H1 (cell line): ENCODE measurements around the gene DRD1. TPM values are rescaled to one million over a fixed set of nuclear protein-coding genes. Genes with fewer than 3 reads are reported as not detected.

Experiments used
- BCL11A ChIP-seq, 2 experiments: IDR thresholded peaks; one replicate each; pipeline ENCODE4 v1.6.1; 2011; ENCODE audit warnings: low read depth in 2 of 2, low read length in 2 of 2, mild to moderate bottlenecking in 2 of 2
- CBX5 ChIP-seq: fragments of 300-800, 300-1000 bp; sonication (generic); IDR thresholded peaks from 2 replicates; pipeline ENCODE4 v1.7.1; 2016; ENCODE audit warnings: antibody characterized with exemption, low read length, low read depth
- CHD7 ChIP-seq: fragments of 300-600 bp; sonication (generic); IDR thresholded peaks from 2 replicates; pipeline ENCODE4 v1.7.1; 2012; ENCODE audit warnings: low read length, moderate library complexity, mild to moderate bottlenecking, inconsistent platforms; ENCODE audit not compliant: insufficient replicate concordance
- FOSL1 ChIP-seq: IDR thresholded peaks from 2 replicates; pipeline ENCODE4 v1.6.1; 2011; ENCODE audit warnings: mild to moderate bottlenecking, low read depth, low read length, moderate library complexity; ENCODE audit not compliant: insufficient read depth
- JUND ChIP-seq: IDR thresholded peaks from 2 replicates; pipeline ENCODE4 v1.6.1; 2011; ENCODE audit warnings: mild to moderate bottlenecking, improper control_type of control experiment, low read length
- MAFK ChIP-seq: IDR thresholded peaks from 2 replicates; pipeline ENCODE4 v1.6.1; 2012; ENCODE audit warnings: low read depth, mild to moderate bottlenecking, improper control_type of control experiment, low read length
- polyA plus RNA-seq, 7 experiments: library from polyadenylated mRNA; depleted of rRNA in 3 of 7; stranded (reverse) in 5 of 7; unstranded in 2 of 7; fragments of >200 nt in 5 of 7; fragments of 200-250 nt in 2 of 7; gene quantifications; 1 replicate in 5 of 7; 2 replicates in 1 of 7; 4 replicates in 1 of 7; pipeline versions ENCODE4 v1.2.1 to v1.2.3, GENCODE V29; 2011 to 2013; ENCODE audit warnings: missing spikeins in 2 of 7, mixed read lengths in 2 of 7
- total RNA-seq: library from RNA; stranded (reverse); fragmentation: NEBNext Ultra II Directional; extraction: Animal tissue kit (Norgen Biotek cat#: 25700); gene quantifications from 2 replicates; pipeline ENCODE4 v1.2.1, GENCODE V29; 2021

DRD1 gene
- total and polyA plus RNA-seq, 2 of the 8 experiments (the other 6 are each of a cell fraction or from before 2014, with no cell fraction given): 0.03 to 0.19 TPM

- TF ChIP-seq CHD7: no peak
- TF ChIP-seq CBX5: no peak
- no peak for TF ChIP-seq MAFK
- TF ChIP-seq FOSL1: no peak
- TF ChIP-seq BCL11A (IDR thresholded peaks at IDR 0.05; ENCODE audit: low read depth in 2 of 2, low read length in 2 of 2): no peak
- no peak for TF ChIP-seq JUND
These were observed 40.3 kb upstream of the DRD1 start (continued) for GRCh38 chr5:175484322-175484721.
